ENCODE data around the gene CALML6. TPM values are rescaled to one million over a fixed set of nuclear protein-coding genes. Genes with fewer than 3 reads are reported as not detected.

Gene CALML6
- total and polyA plus RNA-seq, 2 of the 8 experiments (the other 6 are each of a cell fraction or from before 2014, with no cell fraction given), result 0.54 to 1.3 TPM

DNA sequence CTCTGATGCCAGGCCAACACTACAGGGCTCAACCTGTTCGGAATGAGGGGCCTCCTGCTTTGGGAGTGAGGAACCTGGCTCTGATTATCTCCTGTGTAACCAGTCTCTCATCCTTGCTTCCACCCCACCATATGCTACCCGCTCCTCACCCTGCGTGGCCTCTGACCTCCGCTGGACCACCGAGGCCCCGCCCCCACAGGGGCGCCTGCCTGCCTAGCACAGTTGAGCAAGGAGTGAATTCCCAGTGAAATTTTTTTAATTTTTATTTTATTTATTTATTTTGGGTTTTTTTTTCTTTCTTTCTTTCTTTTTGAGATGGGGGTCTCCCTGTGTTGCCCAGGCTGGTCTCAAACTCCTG is 22.3 kb upstream of the CALML6 start (continued):
- TF ChIP-seq CHD7 (IDR thresholded peaks at IDR 0.05; ENCODE audit: insufficient replicate concordance, low read length), result no peak
- no peak for TF ChIP-seq SIN3A (conservative IDR thresholded peaks at IDR 0.05 in 1 of 2, IDR thresholded peaks at IDR 0.05 in 1 of 2; ENCODE audit: low read depth in 1 of 2, low read length in 2 of 2)
- TF ChIP-seq SRF (IDR thresholded peaks at IDR 0.05; ENCODE audit: low read depth, low read length), result no peak
- TF ChIP-seq POU5F1 (IDR thresholded peaks at IDR 0.05; ENCODE audit: low read depth, low read length), result no peak
- TF ChIP-seq, protein P1, sequence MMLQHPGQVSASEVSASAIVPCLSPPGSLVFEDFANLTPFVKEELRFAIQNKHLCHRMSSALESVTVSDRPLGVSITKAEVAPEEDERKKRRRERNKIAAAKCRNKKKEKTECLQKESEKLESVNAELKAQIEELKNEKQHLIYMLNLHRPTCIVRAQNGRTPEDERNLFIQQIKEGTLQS (IDR thresholded peaks at IDR 0.05; ENCODE audit: insufficient read depth, low read depth, low read length), result no peak
